HUES48 (cell line): ENCODE results near the gene SFT2D1.

Experiments
- H3K27ac ChIP-seq: one replicate; pipeline ENCODE4 v1.7.0; 2013; ENCODE audit warnings: low read depth, low read length, inconsistent platforms
- H3K27me3 ChIP-seq: 2 replicates; pipeline ENCODE4 v1.6.1; 2013; ENCODE audit warnings: mild to moderate bottlenecking, low read length; ENCODE audit not compliant: control insufficient read depth, insufficient read depth
- H3K36me3 ChIP-seq: 2 replicates; pipeline ENCODE4 v1.6.1; 2013; ENCODE audit warnings: low read length; ENCODE audit not compliant: control insufficient read depth, insufficient read depth
- H3K4me1 ChIP-seq: 2 replicates; pipeline ENCODE4 v1.6.1; 2013; ENCODE audit warnings: mild to moderate bottlenecking, low read length; ENCODE audit not compliant: control insufficient read depth, insufficient read depth
- H3K4me3 ChIP-seq: 2 replicates; pipeline ENCODE4 v1.5.1; 2013; ENCODE audit warnings: mild to moderate bottlenecking, low read depth, low read length
- H3K9ac ChIP-seq: 2 replicates; pipeline ENCODE4 v1.6.1; 2013; ENCODE audit warnings: mild to moderate bottlenecking, low read depth, low read length, moderate library complexity
- H3K9me3 ChIP-seq: 2 replicates; pipeline ENCODE4 v1.6.1; 2013; ENCODE audit warnings: low read length; ENCODE audit not compliant: control insufficient read depth, insufficient read depth

SFT2D1 gene

GRCh38 chr6:166307082-166308032, 35.0 kb downstream of the SFT2D1 start:
- H3K9me3 ChIP-seq: no peaks in the 10 kb centered on the region
- peak overlapping the region; percentile 61 for H3K4me3 ChIP-seq
- H3K27ac ChIP-seq: no peak overlapping the region
- no peak overlapping the region for H3K9ac ChIP-seq
- peaks cover 61% of the 10 kb centered on the region for H3K27me3 ChIP-seq
- H3K4me1 ChIP-seq: peaks cover 5% of the 10 kb centered on the region
- no peaks in the 10 kb centered on the region for H3K36me3 ChIP-seq

GRCh38 chr6:166306378-166307081, 35.8 kb downstream of the SFT2D1 start:
- H3K27ac ChIP-seq: no peak overlapping the region
- H3K9ac ChIP-seq: no peak overlapping the region
- peaks cover 5% of the 10 kb centered on the region for H3K4me1 ChIP-seq
- no peaks in the 10 kb centered on the region for H3K9me3 ChIP-seq
- H3K36me3 ChIP-seq: no peaks in the 10 kb centered on the region
- peaks cover 61% of the 10 kb centered on the region for H3K27me3 ChIP-seq
- no peak overlapping the region; the same call in 1 of the 2 replicates for H3K4me3 ChIP-seq

- Histone ChIP-seq H3K9me3 (no peaks in the 10 kb centered on the region), H3K9ac (no peak overlapping the region), H3K36me3 (no peaks in the 10 kb centered on the region), H3K27me3 (peaks cover 60% of the 10 kb centered on the region), H3K4me1 (peaks cover 5% of the 10 kb centered on the region), H3K4me3 (no peak overlapping the region), H3K27ac (no peak overlapping the region)
Measured at GRCh38 chr6:166305562-166306117, 36.7 kb downstream of the SFT2D1 start.

GRCh38 chr6:166304106-166304505, 38.2 kb downstream of the SFT2D1 start:
- Histone ChIP-seq H3K4me3 (no peak overlapping the region), H3K27ac (no peak overlapping the region), H3K9me3 (no peaks in the 10 kb centered on the region), H3K4me1 (peaks cover 5% of the 10 kb centered on the region), H3K27me3 (peaks cover 44% of the 10 kb centered on the region), H3K36me3 (no peaks in the 10 kb centered on the region), H3K9ac (no peak overlapping the region)

- Histone ChIP-seq H3K4me3 (no peak overlapping the region), H3K27ac (no peak overlapping the region), H3K27me3 (peaks cover 22% of the 10 kb centered on the region), H3K9me3 (no peaks in the 10 kb centered on the region), H3K4me1 (no peaks in the 10 kb centered on the region), H3K9ac (no peak overlapping the region), H3K36me3 (no peaks in the 10 kb centered on the region)
Measured at GRCh38 chr6:166301611-166302529, 40.5 kb downstream of the SFT2D1 start.

- Histone ChIP-seq H3K36me3 (no peaks in the 10 kb centered on the region), H3K4me1 (no peaks in the 10 kb centered on the region), H3K9ac (no peak overlapping the region), H3K27ac (no peak overlapping the region), H3K27me3 (peaks cover 8% of the 10 kb centered on the region), H3K4me3 (no peak overlapping the region), H3K9me3 (no peaks in the 10 kb centered on the region)
Measured at GRCh38 chr6:166300357-166300987, 41.9 kb downstream of the SFT2D1 start.

- Histone ChIP-seq H3K27ac (no peak overlapping the region), H3K36me3 (no peaks in the 10 kb centered on the region), H3K9ac (no peak overlapping the region), H3K27me3 (no peaks in the 10 kb centered on the region), H3K4me3 (no peak overlapping the region), H3K9me3 (no peaks in the 10 kb centered on the region), H3K4me1 (no peaks in the 10 kb centered on the region)
Measured at GRCh38 chr6:166297606-166298005, 44.7 kb downstream of the SFT2D1 start.

GRCh38 chr6:166296035-166296883, 46.1 kb downstream of the SFT2D1 start:
- Histone ChIP-seq H3K9me3 (no peaks in the 10 kb centered on the region), H3K36me3 (no peaks in the 10 kb centered on the region), H3K4me1 (no peaks in the 10 kb centered on the region), H3K27me3 (no peaks in the 10 kb centered on the region; the same call in 1 of the 2 replicates), H3K4me3 (no peak overlapping the region), H3K9ac (no peak overlapping the region), H3K27ac (no peak overlapping the region)

- no peaks in the 10 kb centered on the region; the same call in 1 of the 2 replicates for H3K27me3 ChIP-seq
- H3K36me3 ChIP-seq: no peaks in the 10 kb centered on the region
- no peak overlapping the region for H3K9ac ChIP-seq
- no peaks in the 10 kb centered on the region for H3K9me3 ChIP-seq
- H3K4me1 ChIP-seq: no peaks in the 10 kb centered on the region
- no peak overlapping the region for H3K4me3 ChIP-seq
- no peak overlapping the region for H3K27ac ChIP-seq
Measured at GRCh38 chr6:166293731-166294584, 48.4 kb downstream of the SFT2D1 start.
